HuH-7.5 (cell line): ENCODE results near the gene LLPH.

ENCODE experiments used
- DNase-seq: peaks from one replicate; pipeline ENCODE4 v3.0.0; 2011; ENCODE audit warnings: low spot score

Gene LLPH

GRCh38 chr12:66090157-66090556 lies 40.4 kb downstream of the LLPH start:
- no peak for DNase-seq

GRCh38 chr12:66087365-66087943 lies 43.1 kb downstream of the LLPH start:
- peak; percentile 9 for DNase-seq

- no peak for DNase-seq
Observed at GRCh38 chr12:66085998-66086397, 44.6 kb downstream of the LLPH start.

- no peak for DNase-seq
Observed at GRCh38 chr12:66085213-66085612, 45.3 kb downstream of the LLPH start.

- DNase-seq = no peak
Observed at GRCh38 chr12:66083766-66084165, 46.8 kb downstream of the LLPH start.

- DNase-seq = no peak
Observed at GRCh38 chr12:66082744-66083143, 47.8 kb downstream of the LLPH start.

GRCh38 chr12:66080791-66081190 lies 49.8 kb downstream of the LLPH start:
- DNase-seq = no peak

GRCh38 chr12:66077542-66077941 lies 53.0 kb downstream of the LLPH start:
- no peak for DNase-seq

- DNase-seq = no peak
Observed at GRCh38 chr12:66074561-66074960, 56.0 kb downstream of the LLPH start.

GRCh38 chr12:66072566-66072965 lies 58.0 kb downstream of the LLPH start:
- DNase-seq = no peak

GRCh38 chr12:66072135-66072534 lies 58.4 kb downstream of the LLPH start:
- no peak for DNase-seq

- no peak for DNase-seq
Observed at GRCh38 chr12:66071549-66071948, 59.0 kb downstream of the LLPH start.

- DNase-seq = no peak
Observed at GRCh38 chr12:66070378-66071120, 60.0 kb downstream of the LLPH start.

- no peak for DNase-seq
Observed at GRCh38 chr12:66066929-66067523, 63.5 kb downstream of the LLPH start.
